Femur (tissue), 1 donor: ENCODE measurements around the gene MED15.
"Not testable (repeated sequence)": the region's sequence is repeated elsewhere in the genome, so short reads cannot be mapped to it uniquely, and the experiment has no call there.

Experiments
- DNase-seq: peaks from one replicate; pipeline ENCODE4 v3.0.0-alpha.2; 2017

Gene MED15

GRCh38 chr22:20483771-20484170 lies 23.6 kb upstream of the MED15 start:
- no peak for DNase-seq

GRCh38 chr22:20484948-20485683 lies 22.3 kb upstream of the MED15 start:
- DNase-seq = no peak

- no peak for DNase-seq
These were observed 21.2 kb upstream of the MED15 start for GRCh38 chr22:20486229-20486628.

GRCh38 chr22:20487715-20488114 lies 19.7 kb upstream of the MED15 start:
- no peak for DNase-seq

GRCh38 chr22:20488946-20489345 lies 18.5 kb upstream of the MED15 start:
- DNase-seq = no peak

GRCh38 chr22:20490183-20490940 lies 17.0 kb upstream of the MED15 start:
- DNase-seq = no peak

- no peak for DNase-seq
These were observed 16.5 kb upstream of the MED15 start for GRCh38 chr22:20490941-20491307.

- DNase-seq = no peak
These were observed 16.1 kb upstream of the MED15 start for GRCh38 chr22:20491346-20491745.

GRCh38 chr22:20494978-20495860 lies 12.2 kb upstream of the MED15 start, which contains the start of gene KLHL22:
Gene KLHL22 (minus strand): TSS chr22:20495795. CDS start chr22:20489211, 6,584 bp downstream.
- peak; percentile 51 for DNase-seq

GRCh38 chr22:20495861-20496681 lies 11.3 kb upstream of the MED15 start:
- DNase-seq = peak; percentile 96

GRCh38 chr22:20497426-20497825 lies 10.0 kb upstream of the MED15 start:
- no peak for DNase-seq

GRCh38 chr22:20498913-20499312 lies 8.5 kb upstream of the MED15 start:
- DNase-seq = no peak

GRCh38 chr22:20499769-20500168 lies 7.6 kb upstream of the MED15 start:
- no peak for DNase-seq

GRCh38 chr22:20503816-20504215 lies 3.6 kb upstream of the MED15 start:
- DNase-seq = no peak

- DNase-seq = not testable (repeated sequence)
These were observed 3.0 kb upstream of the MED15 start for GRCh38 chr22:20504293-20504922.

- no peak for DNase-seq
These were observed 712 bp upstream of the MED15 start for GRCh38 chr22:20506543-20507252.

GRCh38 chr22:20508067-20508755 lies 801 bp downstream of the MED15 start:
- not testable (repeated sequence) for DNase-seq

GRCh38 chr22:20508815-20509271 lies 1.4 kb downstream of the MED15 start:
- DNase-seq = no peak

- DNase-seq = peak; percentile 77
These were observed 2.1 kb downstream of the MED15 start for GRCh38 chr22:20509344-20510047.
